ENCODE measurements around the gene CD19.

DNA sequence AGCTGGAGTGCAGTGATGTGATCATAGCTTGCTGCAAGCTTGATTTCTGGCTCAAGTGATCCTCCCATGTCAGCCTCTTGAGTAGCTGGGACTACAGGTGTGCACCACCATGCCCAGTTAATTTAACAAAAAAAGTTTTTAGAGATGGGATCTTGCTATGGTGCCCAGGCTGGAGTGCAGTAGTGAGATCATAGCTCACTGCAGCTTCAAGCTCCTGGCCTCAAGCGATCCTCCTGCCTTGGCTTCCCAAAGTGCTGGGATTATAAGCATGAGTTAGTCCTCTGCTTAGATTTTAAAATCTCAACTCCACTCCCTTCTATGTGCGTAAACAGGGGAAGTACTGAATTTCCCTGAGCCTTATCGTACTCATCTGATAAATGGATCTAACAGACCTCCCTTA, 13.1 kb upstream of the CD19 start:
- no peak for TF ChIP-seq EP300 (conservative IDR thresholded peaks at IDR 0.05; ENCODE audit: poor library complexity, severe bottlenecking)
- TF ChIP-seq, protein P1, sequence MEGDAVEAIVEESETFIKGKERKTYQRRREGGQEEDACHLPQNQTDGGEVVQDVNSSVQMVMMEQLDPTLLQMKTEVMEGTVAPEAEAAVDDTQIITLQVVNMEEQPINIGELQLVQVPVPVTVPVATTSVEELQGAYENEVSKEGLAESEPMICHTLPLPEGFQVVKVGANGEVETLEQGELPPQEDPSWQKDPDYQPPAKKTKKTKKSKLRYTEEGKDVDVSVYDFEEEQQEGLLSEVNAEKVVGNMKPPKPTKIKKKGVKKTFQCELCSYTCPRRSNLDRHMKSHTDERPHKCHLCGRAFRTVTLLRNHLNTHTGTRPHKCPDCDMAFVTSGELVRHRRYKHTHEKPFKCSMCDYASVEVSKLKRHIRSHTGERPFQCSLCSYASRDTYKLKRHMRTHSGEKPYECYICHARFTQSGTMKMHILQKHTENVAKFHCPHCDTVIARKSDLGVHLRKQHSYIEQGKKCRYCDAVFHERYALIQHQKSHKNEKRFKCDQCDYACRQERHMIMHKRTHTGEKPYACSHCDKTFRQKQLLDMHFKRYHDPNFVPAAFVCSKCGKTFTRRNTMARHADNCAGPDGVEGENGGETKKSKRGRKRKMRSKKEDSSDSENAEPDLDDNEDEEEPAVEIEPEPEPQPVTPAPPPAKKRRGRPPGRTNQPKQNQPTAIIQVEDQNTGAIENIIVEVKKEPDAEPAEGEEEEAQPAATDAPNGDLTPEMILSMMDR (IDR thresholded peaks at IDR 0.05; ENCODE audit: poor library complexity, severe bottlenecking) = no peak
- no peak for TF ChIP-seq REST (IDR thresholded peaks at IDR 0.05; ENCODE audit: borderline replicate concordance)
- TF ChIP-seq RAD21 (conservative IDR thresholded peaks at IDR 0.05) = no peak
- TF ChIP-seq TAF1 (IDR thresholded peaks at IDR 0.05; ENCODE audit: low read depth) = no peak
- no peak for TF ChIP-seq POLR2AphosphoS5 (IDR thresholded peaks at IDR 0.05)
- TF ChIP-seq EZH2 (IDR thresholded peaks at IDR 0.05; ENCODE audit: borderline replicate concordance, insufficient read depth, low read length, poor library complexity, severe bottlenecking) = no peak
- TF ChIP-seq MXI1 (conservative IDR thresholded peaks at IDR 0.05; ENCODE audit: poor library complexity, severe bottlenecking) = no peak
- TF ChIP-seq SMC3 (conservative IDR thresholded peaks at IDR 0.05; ENCODE audit: poor library complexity) = no peak

Measured in neural cell (in vitro differentiated cells).